Keratinocyte (primary cell): ENCODE data around the gene ATP9B. TPM values are rescaled to one million over a fixed set of nuclear protein-coding genes. Genes with fewer than 3 reads are reported as not detected.

Source experiments
- DNase-seq: peaks from one replicate; pipeline ENCODE4 v3.0.0-alpha.2; 2011; ENCODE audit warnings: low read depth, missing footprints, low spot score
- FAIRE-seq: peaks from 2 replicates; lab custom pipeline; 2011; peaks lifted over from hg19 to GRCh38; lab: Jason Lieb, UNC
- H2AFZ ChIP-seq: 2 replicates; pipeline ENCODE4 v1.6.0; 2012; ENCODE audit warnings: low read length, control low read depth, inconsistent platforms; ENCODE audit not compliant: control insufficient read depth
- H3K27ac ChIP-seq: 2 replicates; pipeline ENCODE4 v1.5.1; 2011; ENCODE audit warnings: low read length; ENCODE audit not compliant: control insufficient read depth, insufficient read depth
- H3K27me3 ChIP-seq: 3 replicates; pipeline ENCODE4 v1.6.0; 2011; ENCODE audit warnings: low read length; ENCODE audit not compliant: control insufficient read depth, insufficient read depth; ENCODE audit errors: extremely low read depth
- H3K36me3 ChIP-seq, 2 experiments: 2 replicates in 1 of 2; 3 replicates in 1 of 2; pipeline ENCODE4 v1.5.1; 2011; ENCODE audit warnings: low read length in 2 of 2, mild to moderate bottlenecking in 1 of 2; ENCODE audit not compliant: control insufficient read depth in 2 of 2, insufficient read depth in 2 of 2; ENCODE audit errors: extremely low read depth in 1 of 2
- H3K4me1 ChIP-seq: 3 replicates; pipeline ENCODE4 v1.5.1; 2011; ENCODE audit warnings: low read length; ENCODE audit not compliant: control insufficient read depth, insufficient read depth; ENCODE audit errors: extremely low read depth
- H3K4me2 ChIP-seq: 3 replicates; pipeline ENCODE4 v1.6.0; 2011; ENCODE audit warnings: low read depth, low read length; ENCODE audit not compliant: control insufficient read depth, insufficient read depth; ENCODE audit errors: extremely low read depth
- H3K4me3 ChIP-seq, 3 experiments: fragments of 200-600 bp in 1 of 3; sonication (generic) in 1 of 3; 2 replicates in 2 of 3; 3 replicates in 1 of 3; pipeline ENCODE4 v1.5.1; 2011 to 2016; ENCODE audit warnings: low read length in 3 of 3, mild to moderate bottlenecking in 3 of 3, control low read depth in 2 of 3, inconsistent platforms in 1 of 3, low read depth in 1 of 3, mixed read lengths in 1 of 3, mixed run types in 1 of 3, moderate library complexity in 1 of 3; ENCODE audit not compliant: control insufficient read depth in 2 of 3, insufficient read depth in 2 of 3; ENCODE audit errors: extremely low read depth in 1 of 3
- H3K79me2 ChIP-seq: 2 replicates; pipeline ENCODE4 v1.6.0; 2012; ENCODE audit warnings: low read length; ENCODE audit not compliant: control insufficient read depth, insufficient read depth
- H3K9ac ChIP-seq: 3 replicates; pipeline ENCODE4 v1.6.0; 2011; ENCODE audit warnings: low read length; ENCODE audit not compliant: control insufficient read depth, insufficient read depth; ENCODE audit errors: extremely low read depth
- H3K9me1 ChIP-seq: 3 replicates; pipeline ENCODE4 v1.6.0; 2011; ENCODE audit warnings: low read length; ENCODE audit not compliant: control insufficient read depth, insufficient read depth; ENCODE audit errors: extremely low read depth
- H3K9me3 ChIP-seq: 2 replicates; pipeline ENCODE4 v1.5.1; 2012; ENCODE audit warnings: low read depth, low read length; ENCODE audit not compliant: control insufficient read depth
- H4K20me1 ChIP-seq: 3 replicates; pipeline ENCODE4 v1.6.0; 2011; ENCODE audit warnings: low read length; ENCODE audit not compliant: control insufficient read depth, insufficient read depth; ENCODE audit errors: extremely low read depth
- CTCF ChIP-seq, 3 experiments: IDR thresholded peaks in 1 of 3; conservative IDR thresholded peaks in 1 of 3; optimal IDR thresholded peaks in 1 of 3; 2 replicates in 2 of 3; 3 replicates in 1 of 3; pipeline versions ENCODE3 to v1.5.1; 2011; ENCODE audit warnings: low read length in 3 of 3, mild to moderate bottlenecking in 3 of 3, moderate library complexity in 2 of 3, control low read depth in 1 of 3, inconsistent platforms in 1 of 3; ENCODE audit not compliant: insufficient read depth in 2 of 3; ENCODE audit errors: extremely low read depth in 1 of 3
- EZH2 ChIP-seq: IDR thresholded peaks from one replicate; pipeline ENCODE4 v1.6.1; 2012; ENCODE audit warnings: inconsistent platforms, mild to moderate bottlenecking, low read length, moderate library complexity
- dilution Hi-C: fragments of 300-500 bp; cut with MboI; formaldehyde crosslinking; loops from one replicate; pipeline ENCODE4 v1.7.0; 2020; ENCODE audit warnings: low sequenced_read_pairs; ENCODE audit not compliant: extremely low pct_ligation_motif_present
- polyA plus RNA-seq, 5 experiments: library from polyadenylated mRNA; depleted of rRNA in 3 of 5; stranded (reverse) in 3 of 5; stranded (forward) in 1 of 5; unstranded in 1 of 5; fragments of >200 nt; gene quantifications; 1 replicate in 1 of 5; 2 replicates in 3 of 5; 3 replicates in 1 of 5; pipeline versions ENCODE4 v1.2.1 to v1.2.3, GENCODE V29; 2011 to 2012; ENCODE audit warnings: missing spikeins in 2 of 5, low read depth in 1 of 5, low replicate concordance in 1 of 5

The ATP9B gene
- polyA plus RNA-seq, 1 donor (not counting 4 experiments of a cell fraction or from before 2014, with no cell fraction given), result 16.1 TPM

DNA sequence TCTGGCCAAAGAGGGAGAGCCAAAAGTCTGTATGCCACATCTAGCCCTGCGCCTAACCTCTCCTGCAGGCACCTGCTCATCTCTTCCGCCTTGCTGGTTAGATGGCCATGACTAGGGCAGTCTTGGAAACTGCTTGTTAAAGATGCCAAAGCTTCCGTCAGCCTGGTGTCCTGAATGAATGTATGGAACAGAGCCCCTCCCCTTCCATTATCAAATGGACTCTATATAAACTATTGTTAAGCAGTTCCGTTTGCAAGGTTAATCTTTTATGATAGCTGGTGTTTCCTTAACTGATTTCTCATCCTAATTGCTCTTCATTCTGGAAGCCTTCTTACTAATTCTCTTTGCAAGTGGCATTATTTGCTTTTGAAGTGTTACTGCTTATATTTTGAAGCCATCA is 87.1 kb downstream of the ATP9B start:
- DNase-seq (no peak), FAIRE-seq (no peak)
- H3K79me2 ChIP-seq, result no peaks in the 10 kb centered on the region
- no peaks in the 10 kb centered on the region for H3K9me1 ChIP-seq
- no peak overlapping the region for H3K4me2 ChIP-seq
- H3K4me3 ChIP-seq, result no peak overlapping the region
- peaks cover 2 to 3% of the 10 kb centered on the region in 2 experiments for H3K36me3 ChIP-seq
- dilution Hi-C loops, result no loop called here
- H2AFZ ChIP-seq, result no peak overlapping the region
- no peak overlapping the region for H3K27ac ChIP-seq
- H3K9me3 ChIP-seq, result no peaks in the 10 kb centered on the region
- no peaks in the 10 kb centered on the region for H3K4me1 ChIP-seq
- TF ChIP-seq EZH2, result no peak
- no peak for TF ChIP-seq CTCF (optimal IDR thresholded peaks at IDR 0.05 in 1 of 3, IDR thresholded peaks at IDR 0.05 in 1 of 3, conservative IDR thresholded peaks at IDR 0.05 in 1 of 3; ENCODE audit: extremely low read depth in 1 of 3, insufficient read depth in 2 of 3, low read length in 3 of 3)
- H4K20me1 ChIP-seq, result peaks cover 2% of the 10 kb centered on the region
- H3K27me3 ChIP-seq, result no peaks in the 10 kb centered on the region
- H3K9ac ChIP-seq, result no peak overlapping the region

DNA sequence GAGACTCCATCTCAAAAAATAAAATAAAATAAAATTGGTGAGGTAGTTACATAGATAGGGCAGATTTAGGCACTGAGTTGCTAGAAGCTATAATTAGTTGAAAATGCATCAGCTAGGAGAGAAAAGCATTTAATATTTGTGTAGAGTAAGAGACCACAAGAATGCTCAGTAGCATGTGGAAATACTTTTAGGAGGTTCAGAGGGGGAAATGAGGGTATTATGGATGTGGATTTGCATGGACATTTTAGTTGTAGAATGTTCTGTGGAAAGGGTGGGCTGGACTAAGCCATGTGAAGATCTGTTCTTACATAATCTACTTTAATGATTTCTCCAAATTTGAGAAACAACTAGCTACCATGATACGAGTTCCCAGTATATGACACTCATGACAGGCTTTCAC is 95.5 kb downstream of the ATP9B start:
- no peak overlapping the region for H3K9ac ChIP-seq
- no peak for TF ChIP-seq CTCF (optimal IDR thresholded peaks at IDR 0.05 in 1 of 3, IDR thresholded peaks at IDR 0.05 in 1 of 3, conservative IDR thresholded peaks at IDR 0.05 in 1 of 3; ENCODE audit: extremely low read depth in 1 of 3, insufficient read depth in 2 of 3, low read length in 3 of 3)
- TF ChIP-seq EZH2, result no peak
- FAIRE-seq (no peak), DNase-seq (no peak)
- dilution Hi-C loops, result no loop called here
- no peaks in the 10 kb centered on the region for H3K27me3 ChIP-seq
- no peaks in the 10 kb centered on the region for H3K9me3 ChIP-seq
- H3K4me2 ChIP-seq, result no peak overlapping the region
- H3K27ac ChIP-seq, result no peak overlapping the region
- no peak overlapping the region for H3K4me3 ChIP-seq
- no peaks in the 10 kb centered on the region for H3K79me2 ChIP-seq
- H3K4me1 ChIP-seq, result no peaks in the 10 kb centered on the region
- no peaks in the 10 kb centered on the region for H3K9me1 ChIP-seq
- H2AFZ ChIP-seq, result no peak overlapping the region
- H3K36me3 ChIP-seq, result peaks cover 0 to 2% of the 10 kb centered on the region in 2 experiments
- H4K20me1 ChIP-seq, result no peaks in the 10 kb centered on the region
